Measurements from ENCODE around the gene DTX2. TPM values are rescaled to one million over a fixed set of nuclear protein-coding genes. Genes with fewer than 3 reads are reported as not detected.
"Not testable (repeated sequence)": the region's sequence is repeated elsewhere in the genome, so short reads cannot be mapped to it uniquely, and the experiment has no call there.

DTX2 gene
- total RNA-seq, 1 experiment from 2014 or later: 17.0 TPM

GRCh38 chr7:76426246-76426645 is 35.3 kb upstream of the DTX2 start:
- no peaks in the 10 kb centered on the region for H3K36me3 ChIP-seq (ENCODE audit: insufficient read depth, low read length)
- H3K79me2 ChIP-seq (ENCODE audit: low read length): no peaks in the 10 kb centered on the region
- no peaks in the 10 kb centered on the region for H3K27me3 ChIP-seq (ENCODE audit: low read length)
- H3K27ac ChIP-seq (ENCODE audit: low read length): no peak overlapping the region
- H3K4me2 ChIP-seq (ENCODE audit: low read depth, low read length, poor library complexity, severe bottlenecking): no peak overlapping the region
- DNase-seq: no peak
- no peaks in the 10 kb centered on the region for H4K20me1 ChIP-seq (ENCODE audit: insufficient read depth, low read depth, low read length)
- H3K9me2 ChIP-seq (replicated peaks; ENCODE audit: insufficient read depth, low read length): no peaks in the 10 kb centered on the region
- no peak overlapping the region for H3K4me3 ChIP-seq (ENCODE audit: low read length)
- peaks cover 5% of the 10 kb centered on the region for H3K4me1 ChIP-seq (ENCODE audit: low read length)
- no peaks in the 10 kb centered on the region for H3K9me3 ChIP-seq (ENCODE audit: low read length)
- H2AFZ ChIP-seq (ENCODE audit: low read length): no peak overlapping the region
- no peak overlapping the region for H3K9ac ChIP-seq (ENCODE audit: low read length)

- Histone ChIP-seq H3K9me2 (replicated peaks; ENCODE audit: insufficient read depth, low read length) (no peaks in the 10 kb centered on the region), H3K9ac (ENCODE audit: low read length) (no peak overlapping the region), H3K4me3 (ENCODE audit: low read length) (no peak overlapping the region), H3K27ac (ENCODE audit: low read length) (no peak overlapping the region), H3K27me3 (ENCODE audit: low read length) (no peaks in the 10 kb centered on the region), H3K36me3 (ENCODE audit: insufficient read depth, low read length) (no peaks in the 10 kb centered on the region), H3K4me2 (ENCODE audit: low read depth, low read length, poor library complexity, severe bottlenecking) (no peak overlapping the region), H3K79me2 (ENCODE audit: low read length) (no peaks in the 10 kb centered on the region), H3K4me1 (ENCODE audit: low read length) (peaks cover 5% of the 10 kb centered on the region), H2AFZ (ENCODE audit: low read length) (no peak overlapping the region), H4K20me1 (ENCODE audit: insufficient read depth, low read depth, low read length) (no peaks in the 10 kb centered on the region), H3K9me3 (ENCODE audit: low read length) (no peaks in the 10 kb centered on the region)
- DNase-seq: no peak
Measured at GRCh38 chr7:76427635-76428034, 33.9 kb upstream of the DTX2 start.

DNA sequence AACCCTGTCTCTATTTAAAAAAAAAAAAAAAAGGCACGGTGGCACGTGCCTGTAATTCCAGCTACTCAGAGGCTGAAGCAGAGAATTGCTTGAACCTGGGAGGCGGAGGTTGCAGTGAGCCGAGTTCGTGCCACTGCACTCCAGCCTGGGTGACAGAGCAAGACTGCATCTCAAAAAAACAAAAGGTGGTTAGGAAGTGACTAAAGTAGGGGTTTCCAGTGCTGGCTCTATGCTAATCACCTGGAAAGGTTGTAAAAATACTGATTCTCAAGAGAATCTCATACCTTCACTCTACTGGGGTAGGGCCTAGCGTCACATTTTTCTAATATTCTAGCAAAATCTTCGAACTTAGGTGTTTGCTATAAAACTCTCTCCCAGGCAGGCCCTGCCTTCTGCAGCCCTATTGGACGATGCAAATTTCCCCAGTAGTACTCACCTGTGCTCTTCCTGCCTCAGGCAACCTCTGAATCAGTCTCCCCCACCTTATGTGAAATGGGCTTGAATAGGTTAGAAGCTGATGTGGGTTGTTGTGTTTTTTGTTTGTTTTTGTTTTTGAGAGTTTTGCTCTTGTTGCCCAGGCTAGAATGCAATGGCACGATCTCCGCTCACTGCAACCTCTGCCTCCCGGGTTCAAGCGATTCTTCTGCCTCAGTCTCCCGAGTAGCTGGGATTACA is 33.2 kb upstream of the DTX2 start:
- H3K79me2 ChIP-seq (ENCODE audit: low read length): no peaks in the 10 kb centered on the region
- H3K9me3 ChIP-seq (ENCODE audit: low read length): no peaks in the 10 kb centered on the region
- H3K9ac ChIP-seq (ENCODE audit: low read length): no peak overlapping the region
- H3K27ac ChIP-seq (ENCODE audit: low read length): no peak overlapping the region
- H3K9me2 ChIP-seq (replicated peaks; ENCODE audit: insufficient read depth, low read length): no peaks in the 10 kb centered on the region
- no peaks in the 10 kb centered on the region for H4K20me1 ChIP-seq (ENCODE audit: insufficient read depth, low read depth, low read length)
- DNase-seq: no peak
- peaks cover 5% of the 10 kb centered on the region for H3K4me1 ChIP-seq (ENCODE audit: low read length)
- no peaks in the 10 kb centered on the region for H3K36me3 ChIP-seq (ENCODE audit: insufficient read depth, low read length)
- H3K4me2 ChIP-seq (ENCODE audit: low read depth, low read length, poor library complexity, severe bottlenecking): no peak overlapping the region
- no peaks in the 10 kb centered on the region for H3K27me3 ChIP-seq (ENCODE audit: low read length)
- H3K4me3 ChIP-seq (ENCODE audit: low read length): no peak overlapping the region
- no peak overlapping the region for H2AFZ ChIP-seq (ENCODE audit: low read length)

DNA sequence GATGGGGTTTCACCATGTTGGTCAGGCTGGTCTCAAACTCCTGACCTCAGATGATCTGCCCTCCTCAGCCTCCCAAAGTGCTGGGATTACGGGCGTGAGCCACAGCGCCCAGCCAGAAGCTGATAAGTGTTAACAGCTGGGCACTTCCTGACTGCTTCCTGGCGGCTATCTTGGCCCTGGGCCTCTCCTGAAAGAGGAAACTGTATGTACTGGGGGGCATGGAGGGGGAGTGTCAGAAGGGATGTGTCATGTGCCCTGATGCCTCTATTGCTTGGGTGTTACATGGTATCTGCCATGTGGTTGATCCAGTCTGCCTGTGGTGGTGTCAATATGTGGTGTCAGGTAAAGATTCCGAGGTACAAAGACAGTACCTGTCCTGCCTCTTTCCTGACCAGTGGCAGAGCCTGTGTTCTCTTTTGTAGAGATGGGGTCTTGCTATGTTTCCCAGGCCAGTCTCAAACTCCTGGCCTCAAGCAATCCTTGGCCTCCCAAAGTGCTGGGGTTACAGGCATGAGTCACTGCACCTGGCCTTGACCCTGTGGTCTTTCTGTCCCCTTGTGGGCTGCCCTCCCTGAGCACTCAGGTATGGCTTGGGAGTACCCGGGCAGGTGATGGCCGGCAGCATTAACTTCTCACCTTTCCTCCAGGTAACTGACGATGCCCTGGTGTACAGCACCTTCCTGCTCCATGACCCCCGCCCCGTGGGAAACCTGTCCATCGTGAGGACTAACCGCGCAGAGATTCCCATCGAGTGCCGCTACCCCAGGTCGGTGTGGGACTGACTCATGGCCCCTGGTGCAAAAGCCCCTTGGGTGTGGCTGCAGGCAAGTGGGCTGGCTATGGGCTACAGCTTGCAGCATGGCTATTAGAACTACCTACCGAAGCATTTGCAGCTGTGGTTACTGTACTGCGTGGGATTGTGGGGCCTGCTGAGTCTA is 32.4 kb upstream of the DTX2 start:
- H3K9me3 ChIP-seq (ENCODE audit: low read length): no peaks in the 10 kb centered on the region
- H3K4me2 ChIP-seq (ENCODE audit: low read depth, low read length, poor library complexity, severe bottlenecking): no peak overlapping the region
- H3K27me3 ChIP-seq (ENCODE audit: low read length): no peaks in the 10 kb centered on the region
- H3K4me1 ChIP-seq (ENCODE audit: low read length): peaks cover 3% of the 10 kb centered on the region
- no peaks in the 10 kb centered on the region for H3K9me2 ChIP-seq (replicated peaks; ENCODE audit: insufficient read depth, low read length)
- H3K9ac ChIP-seq (ENCODE audit: low read length): no peak overlapping the region
- H4K20me1 ChIP-seq (ENCODE audit: insufficient read depth, low read depth, low read length): no peaks in the 10 kb centered on the region
- H2AFZ ChIP-seq (ENCODE audit: low read length): no peak overlapping the region
- H3K79me2 ChIP-seq (ENCODE audit: low read length): no peaks in the 10 kb centered on the region
- peak; percentile 20 for DNase-seq
- no peak overlapping the region for H3K27ac ChIP-seq (ENCODE audit: low read length)
- H3K36me3 ChIP-seq (ENCODE audit: insufficient read depth, low read length): no peaks in the 10 kb centered on the region
- H3K4me3 ChIP-seq (ENCODE audit: low read length): no peak overlapping the region

DNA sequence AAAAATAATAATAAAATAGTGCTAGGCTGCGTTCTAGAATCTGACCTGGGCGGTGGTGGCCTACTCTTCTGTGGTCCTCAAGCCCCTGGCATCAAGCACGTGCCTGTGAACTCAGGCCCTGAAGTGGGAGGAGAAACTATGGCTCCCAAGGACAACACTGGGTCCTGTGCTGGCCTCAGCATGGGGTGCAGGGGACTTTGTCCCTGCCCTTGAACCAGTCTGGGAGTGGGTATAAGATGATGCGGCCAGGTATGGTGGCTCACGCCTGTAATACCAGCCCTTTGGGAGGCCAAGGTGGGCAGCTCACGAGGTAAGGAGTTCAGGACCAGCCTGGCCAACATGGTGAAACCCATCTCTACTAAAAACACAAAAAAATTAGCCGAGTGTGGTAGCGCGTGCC is 31.3 kb upstream of the DTX2 start:
- no peak overlapping the region for H3K9ac ChIP-seq (ENCODE audit: low read length)
- no peaks in the 10 kb centered on the region for H3K36me3 ChIP-seq (ENCODE audit: insufficient read depth, low read length)
- no peaks in the 10 kb centered on the region for H3K9me3 ChIP-seq (ENCODE audit: low read length)
- no peak overlapping the region for H3K4me3 ChIP-seq (ENCODE audit: low read length)
- H3K27ac ChIP-seq (ENCODE audit: low read length): no peak overlapping the region
- no peak overlapping the region for H2AFZ ChIP-seq (ENCODE audit: low read length)
- no peaks in the 10 kb centered on the region for H3K27me3 ChIP-seq (ENCODE audit: low read length)
- no peak for DNase-seq
- H4K20me1 ChIP-seq (ENCODE audit: insufficient read depth, low read depth, low read length): no peaks in the 10 kb centered on the region
- H3K4me2 ChIP-seq (ENCODE audit: low read depth, low read length, poor library complexity, severe bottlenecking): no peak overlapping the region
- no peaks in the 10 kb centered on the region for H3K79me2 ChIP-seq (ENCODE audit: low read length)
- H3K4me1 ChIP-seq (ENCODE audit: low read length): no peaks in the 10 kb centered on the region
- H3K9me2 ChIP-seq (replicated peaks; ENCODE audit: insufficient read depth, low read length): no peaks in the 10 kb centered on the region

DNA sequence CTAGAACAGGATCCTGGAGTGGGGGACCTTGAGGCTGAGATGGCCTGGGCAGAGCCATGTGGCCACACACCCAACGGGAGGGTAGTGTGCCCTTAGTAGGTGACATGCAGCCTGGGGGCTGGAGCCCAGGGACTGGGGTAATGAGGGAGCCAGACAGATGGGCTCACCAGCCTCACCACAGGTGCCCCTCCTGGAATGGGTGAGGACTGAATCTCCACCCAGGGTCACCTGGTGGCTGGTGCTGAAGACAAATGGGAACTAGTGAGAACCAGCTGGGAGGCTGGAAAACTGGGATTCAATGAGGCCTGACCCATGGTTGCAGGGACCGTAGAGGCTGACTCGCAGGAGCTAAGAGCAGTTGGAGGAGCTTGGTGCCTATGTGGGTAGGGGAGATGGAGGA is 30.7 kb upstream of the DTX2 start:
- Histone ChIP-seq H3K4me1 (ENCODE audit: low read length) (no peaks in the 10 kb centered on the region), H3K27me3 (ENCODE audit: low read length) (no peaks in the 10 kb centered on the region), H3K9ac (ENCODE audit: low read length) (no peak overlapping the region), H3K4me3 (ENCODE audit: low read length) (no peak overlapping the region), H3K27ac (ENCODE audit: low read length) (no peak overlapping the region), H3K79me2 (ENCODE audit: low read length) (no peaks in the 10 kb centered on the region), H3K4me2 (ENCODE audit: low read depth, low read length, poor library complexity, severe bottlenecking) (no peak overlapping the region), H3K9me2 (replicated peaks; ENCODE audit: insufficient read depth, low read length) (no peaks in the 10 kb centered on the region), H3K9me3 (ENCODE audit: low read length) (no peaks in the 10 kb centered on the region), H4K20me1 (ENCODE audit: insufficient read depth, low read depth, low read length) (no peaks in the 10 kb centered on the region), H2AFZ (ENCODE audit: low read length) (no peak overlapping the region), H3K36me3 (ENCODE audit: insufficient read depth, low read length) (no peaks in the 10 kb centered on the region)
- DNase-seq: no peak

DNA sequence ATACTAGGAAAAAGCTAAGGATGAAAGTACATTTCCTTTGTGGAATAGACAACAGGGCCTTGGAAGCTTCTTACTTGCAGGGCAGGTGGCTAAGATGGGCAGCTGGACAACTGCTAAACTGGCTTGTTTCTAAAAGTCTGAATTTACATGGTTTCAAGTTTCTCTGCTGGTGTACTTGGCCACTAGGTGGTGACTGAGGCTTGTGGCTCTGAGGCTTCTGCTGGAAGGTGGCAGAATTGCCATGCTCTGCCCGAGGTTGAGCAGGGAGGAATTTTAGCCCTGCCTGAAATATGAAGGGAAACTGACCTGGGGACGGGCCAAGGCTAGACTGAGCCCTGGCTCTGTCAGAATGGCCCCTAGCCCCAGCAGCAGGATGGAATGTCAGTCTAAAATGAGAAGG is 23.6 kb upstream of the DTX2 start:
- not testable (repeated sequence) for H3K4me1 ChIP-seq (ENCODE audit: low read length); H3K27ac ChIP-seq (ENCODE audit: low read length); H3K9ac ChIP-seq (ENCODE audit: low read length); H3K79me2 ChIP-seq (ENCODE audit: low read length); H2AFZ ChIP-seq (ENCODE audit: low read length); H3K27me3 ChIP-seq (ENCODE audit: low read length); H3K4me3 ChIP-seq (ENCODE audit: low read length); H4K20me1 ChIP-seq (ENCODE audit: insufficient read depth, low read depth, low read length); H3K9me3 ChIP-seq (ENCODE audit: low read length); H3K4me2 ChIP-seq (ENCODE audit: low read depth, low read length, poor library complexity, severe bottlenecking); H3K36me3 ChIP-seq (ENCODE audit: insufficient read depth, low read length); H3K9me2 ChIP-seq (replicated peaks; ENCODE audit: insufficient read depth, low read length)
- peak; percentile 90 for DNase-seq

GRCh38 chr7:76439120-76439888 is 22.2 kb upstream of the DTX2 start:
- DNase-seq; H3K4me3 ChIP-seq (ENCODE audit: low read length); H3K9me2 ChIP-seq (replicated peaks; ENCODE audit: insufficient read depth, low read length); H3K79me2 ChIP-seq (ENCODE audit: low read length); H3K9ac ChIP-seq (ENCODE audit: low read length); H3K27ac ChIP-seq (ENCODE audit: low read length); H3K27me3 ChIP-seq (ENCODE audit: low read length); H3K4me1 ChIP-seq (ENCODE audit: low read length); H3K9me3 ChIP-seq (ENCODE audit: low read length); H2AFZ ChIP-seq (ENCODE audit: low read length); H3K4me2 ChIP-seq (ENCODE audit: low read depth, low read length, poor library complexity, severe bottlenecking); H4K20me1 ChIP-seq (ENCODE audit: insufficient read depth, low read depth, low read length); H3K36me3 ChIP-seq (ENCODE audit: insufficient read depth, low read length): not testable (repeated sequence)

Measured in Karpas-422 (cell line).